SK-N-SH (cell line): ENCODE results near the gene CNTNAP2.

Experiments
- CTCF ChIP-seq: fragments of 200-600 bp; sonication (generic); IDR thresholded peaks from 2 replicates; pipeline ENCODE4 v1.6.1; 2017; ENCODE audit warnings: antibody characterized with exemption, mild to moderate bottlenecking, moderate library complexity
- POLR2AphosphoS5 ChIP-seq: IDR thresholded peaks from 2 replicates; pipeline ENCODE4 v1.6.1; 2012; ENCODE audit warnings: low read depth, low read length
- RXRA ChIP-seq: IDR thresholded peaks from 2 replicates; pipeline ENCODE4 v1.4.0; 2012; ENCODE audit warnings: low read depth, mild to moderate bottlenecking, borderline replicate concordance
- TEAD4 ChIP-seq: IDR thresholded peaks from 2 replicates; pipeline ENCODE4 v1.4.0; 2012; ENCODE audit warnings: mild to moderate bottlenecking, borderline replicate concordance; ENCODE audit not compliant: insufficient read depth
- YY1 ChIP-seq: IDR thresholded peaks from 2 replicates; pipeline ENCODE4 v1.4.0; 2012; ENCODE audit warnings: low read depth, mild to moderate bottlenecking
- ZBTB33 ChIP-seq: IDR thresholded peaks from 2 replicates; pipeline ENCODE4 v1.4.0; 2012; ENCODE audit warnings: low read depth, borderline replicate concordance

GRCh38 chr7:148442933-148443332 is 2326.3 kb downstream of the CNTNAP2 start:
- no peak for TF ChIP-seq CTCF
- no peak for TF ChIP-seq ZBTB33
- no peak for TF ChIP-seq POLR2AphosphoS5
- TF ChIP-seq YY1, result no peak
- TF ChIP-seq RXRA, result no peak
- TF ChIP-seq TEAD4, result no peak
